Measurements from ENCODE around the gene ITCH.
"Not testable (repeated sequence)": the region's sequence is repeated elsewhere in the genome, so short reads cannot be mapped to it uniquely, and the experiment has no call there.

ITCH gene

DNA sequence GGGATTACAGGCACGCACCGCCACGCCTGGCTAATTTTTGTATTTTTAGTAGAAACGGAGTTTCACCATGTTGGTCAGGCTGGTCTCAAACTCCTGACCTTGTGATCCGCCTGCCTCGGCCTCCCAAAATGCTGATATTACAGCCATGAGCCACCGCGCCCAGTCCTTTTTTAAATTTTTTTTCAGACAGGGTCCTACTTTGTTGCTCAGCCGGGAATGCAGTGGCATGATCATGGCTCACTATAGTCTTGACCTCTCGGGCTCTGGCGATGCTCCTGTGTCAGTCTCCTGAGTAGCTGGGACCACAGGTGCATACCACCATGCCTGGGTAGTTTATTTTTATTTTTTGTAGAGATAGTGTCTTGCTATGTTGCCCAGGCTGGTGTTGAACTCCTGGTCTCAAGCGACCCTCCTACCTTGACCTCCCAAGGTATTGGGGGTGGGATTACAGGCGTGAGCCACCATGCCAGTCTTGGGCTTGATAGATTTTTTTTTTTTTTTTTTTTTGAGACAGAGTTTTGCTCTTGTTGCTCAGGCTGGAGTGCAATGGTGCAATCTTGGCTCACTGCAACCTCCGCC lies 19.9 kb downstream of the ITCH start:
- DNase-seq: not testable (repeated sequence)

DNA sequence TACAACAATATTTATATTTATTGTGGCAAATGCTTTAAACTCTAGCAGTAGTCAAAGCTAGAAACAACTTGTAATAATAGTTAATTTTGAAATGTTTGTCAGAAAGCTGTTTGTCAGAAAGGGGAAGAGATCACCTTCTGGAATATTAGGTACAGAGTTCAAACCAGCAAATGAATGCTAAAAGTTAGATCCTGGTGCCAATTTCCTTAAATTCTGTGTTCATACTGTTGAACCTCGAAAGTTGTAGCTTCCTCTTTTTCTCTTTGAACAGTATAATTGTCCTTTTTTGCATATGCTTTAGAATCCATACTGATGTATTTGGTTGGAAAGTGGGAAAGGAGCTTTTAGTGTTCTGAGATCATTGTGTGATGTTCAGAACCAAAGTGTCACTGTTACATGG lies 22.4 kb downstream of the ITCH start:
- no peak for DNase-seq

DNA sequence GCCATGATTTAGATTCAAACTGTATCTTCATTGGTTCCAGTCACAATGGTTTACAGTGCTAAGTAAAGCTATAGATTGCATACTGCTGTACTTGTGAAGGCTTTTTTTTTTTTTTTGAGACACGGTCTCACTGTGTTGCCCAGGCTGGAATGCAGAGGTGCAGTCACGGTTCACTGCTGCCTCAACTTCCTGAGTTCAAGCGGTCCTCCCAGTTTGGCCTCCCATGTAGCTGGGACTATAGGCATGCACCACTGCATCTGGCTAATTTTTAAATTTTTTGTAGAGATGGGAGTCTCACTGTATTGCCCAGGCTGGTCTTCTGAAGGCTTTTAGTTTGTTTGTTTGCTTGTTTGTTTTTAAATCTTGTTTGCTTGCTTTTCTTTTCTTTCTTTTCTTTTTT lies 24.9 kb downstream of the ITCH start:
- DNase-seq: no peak

DNA sequence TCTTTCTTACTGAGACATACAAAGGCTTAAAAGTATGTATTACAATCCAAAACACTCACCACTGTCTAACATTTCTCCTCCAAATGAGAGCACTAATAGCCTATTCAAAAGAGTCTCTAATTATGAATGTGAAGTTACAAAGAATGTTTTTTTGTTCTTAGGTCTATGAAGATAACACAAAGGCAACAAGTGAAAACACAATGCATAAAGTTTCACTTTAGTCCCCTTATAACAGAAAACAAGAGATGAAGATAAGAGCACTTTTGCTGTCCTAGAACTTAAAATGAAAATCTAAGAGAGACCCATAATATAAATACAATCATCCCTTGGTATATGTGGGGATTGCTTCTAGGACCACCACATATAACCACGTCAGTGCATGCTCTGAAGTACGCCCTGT lies 25.6 kb downstream of the ITCH start:
- DNase-seq: no peak

DNA sequence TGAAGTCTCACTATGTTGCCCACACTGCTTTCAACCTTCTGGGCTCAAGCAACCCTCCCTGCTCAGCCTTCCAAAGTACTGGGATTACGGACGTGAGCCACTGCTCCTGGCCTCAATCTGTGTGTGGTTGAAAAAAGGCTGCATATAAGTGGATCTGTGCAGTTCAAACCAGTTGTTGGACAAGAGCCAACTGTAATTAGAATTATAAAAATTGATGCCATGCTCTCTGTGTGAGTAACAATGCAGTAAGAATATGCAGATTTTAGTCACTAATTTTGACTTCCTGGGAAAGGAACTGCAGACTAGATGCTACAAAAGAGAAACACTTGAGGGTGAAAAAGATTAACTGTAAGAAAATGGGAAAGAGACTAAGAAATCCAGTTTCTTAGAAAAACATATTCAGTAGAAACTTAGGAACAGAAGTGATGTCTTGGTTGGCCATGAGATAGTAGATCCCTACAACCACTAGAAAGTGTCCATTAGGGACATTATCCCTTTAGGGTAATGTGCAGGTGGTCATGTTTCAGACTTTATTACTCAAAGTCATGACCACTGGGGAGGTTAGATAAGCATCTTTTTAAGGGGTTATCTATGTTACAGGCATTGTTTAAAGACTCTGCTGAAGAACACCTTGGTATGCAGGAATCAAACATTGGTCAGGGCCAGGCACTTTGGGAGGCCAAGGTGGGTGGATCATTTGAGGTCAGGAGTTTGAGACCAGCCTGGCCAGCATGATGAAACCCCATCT lies 26.3 kb downstream of the ITCH start:
- DNase-seq: no peak

DNA sequence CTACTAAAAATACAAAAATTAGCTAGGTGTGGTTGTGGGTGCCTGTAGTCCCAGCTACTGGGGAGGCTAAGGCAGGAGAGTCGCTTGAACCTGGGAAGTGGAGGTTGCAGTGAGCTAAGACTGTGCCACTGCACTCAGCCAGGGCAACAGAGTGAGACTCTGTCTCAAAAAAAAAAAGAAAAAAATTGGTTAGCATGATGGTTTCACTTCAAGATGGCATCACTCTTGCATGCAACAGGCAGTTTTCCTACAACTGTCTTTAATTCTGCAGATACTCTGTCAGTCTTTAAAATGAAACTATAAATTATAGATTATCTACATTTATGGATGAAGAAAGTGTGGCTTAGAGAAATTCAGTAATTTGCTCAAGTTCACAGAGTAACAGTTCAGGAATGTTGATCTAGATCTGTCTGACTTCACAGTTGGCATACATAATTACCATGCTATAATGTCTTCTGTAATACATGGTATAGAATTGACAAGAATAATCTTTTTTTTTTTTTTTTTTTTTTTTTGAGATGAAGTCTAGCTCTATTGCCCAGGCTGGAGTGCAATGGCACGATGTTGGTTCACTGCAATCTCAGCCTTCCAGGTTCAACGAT lies 27.0 kb downstream of the ITCH start:
- DNase-seq: no peak

DNA sequence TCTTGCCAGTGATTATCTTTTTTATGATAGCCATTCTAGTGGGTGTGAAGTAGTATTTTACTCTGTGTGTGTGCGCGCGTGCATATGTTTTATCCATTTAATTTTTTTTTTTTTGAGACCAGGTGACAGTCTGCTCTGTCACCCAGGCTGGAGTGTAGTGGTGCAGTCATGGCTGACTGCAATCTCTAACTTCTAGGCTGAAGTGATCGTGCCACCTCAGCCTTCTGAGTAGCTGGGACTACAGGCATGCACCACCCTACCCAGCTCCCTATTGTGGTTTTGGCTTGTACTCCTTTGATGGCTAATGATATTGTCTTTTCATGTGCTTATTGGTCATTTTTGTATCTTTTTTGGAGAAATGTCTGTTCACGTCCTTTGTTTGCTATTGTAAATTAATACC lies 33.3 kb downstream of the ITCH start:
- no peak for DNase-seq

DNA sequence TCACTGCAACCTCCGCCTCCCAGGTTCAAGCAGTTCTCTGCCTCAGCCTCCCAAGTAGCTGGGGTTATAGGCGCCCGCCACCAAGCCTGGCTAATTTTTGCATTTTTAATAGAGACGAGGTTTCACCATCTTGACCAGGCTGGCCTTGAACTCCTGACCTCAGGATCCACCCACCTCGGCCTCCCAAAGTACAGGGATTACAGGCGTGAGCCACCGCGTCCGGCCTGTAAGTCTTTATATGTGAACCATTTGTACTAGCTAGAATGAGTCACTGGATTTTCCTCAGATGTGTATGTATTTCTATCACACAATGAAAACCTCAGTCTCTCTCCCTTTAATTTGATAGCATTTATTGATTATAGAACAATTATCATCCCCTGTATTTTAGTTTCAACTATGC lies 34.0 kb downstream of the ITCH start:
- no peak for DNase-seq

DNA sequence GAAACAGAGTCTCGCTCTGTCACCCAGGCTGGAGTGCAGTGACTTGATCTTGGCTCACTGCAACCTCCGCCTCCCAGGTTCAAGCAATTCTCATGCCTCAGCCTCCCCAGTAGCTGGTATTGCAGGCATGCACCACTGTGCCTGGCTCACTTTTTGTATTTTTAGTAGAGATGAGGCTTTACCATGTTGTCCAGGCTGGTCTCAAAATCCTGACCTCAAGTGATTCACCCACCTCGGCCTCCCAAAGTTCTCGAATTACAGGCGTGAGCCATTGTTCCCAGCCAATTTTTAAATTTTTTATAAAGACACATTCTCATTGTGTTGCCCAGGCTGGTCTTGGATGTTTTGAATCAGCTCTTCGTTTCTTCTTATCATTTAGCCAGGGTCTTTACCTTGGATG lies 37.7 kb downstream of the ITCH start:
- not testable (repeated sequence) for DNase-seq

DNA sequence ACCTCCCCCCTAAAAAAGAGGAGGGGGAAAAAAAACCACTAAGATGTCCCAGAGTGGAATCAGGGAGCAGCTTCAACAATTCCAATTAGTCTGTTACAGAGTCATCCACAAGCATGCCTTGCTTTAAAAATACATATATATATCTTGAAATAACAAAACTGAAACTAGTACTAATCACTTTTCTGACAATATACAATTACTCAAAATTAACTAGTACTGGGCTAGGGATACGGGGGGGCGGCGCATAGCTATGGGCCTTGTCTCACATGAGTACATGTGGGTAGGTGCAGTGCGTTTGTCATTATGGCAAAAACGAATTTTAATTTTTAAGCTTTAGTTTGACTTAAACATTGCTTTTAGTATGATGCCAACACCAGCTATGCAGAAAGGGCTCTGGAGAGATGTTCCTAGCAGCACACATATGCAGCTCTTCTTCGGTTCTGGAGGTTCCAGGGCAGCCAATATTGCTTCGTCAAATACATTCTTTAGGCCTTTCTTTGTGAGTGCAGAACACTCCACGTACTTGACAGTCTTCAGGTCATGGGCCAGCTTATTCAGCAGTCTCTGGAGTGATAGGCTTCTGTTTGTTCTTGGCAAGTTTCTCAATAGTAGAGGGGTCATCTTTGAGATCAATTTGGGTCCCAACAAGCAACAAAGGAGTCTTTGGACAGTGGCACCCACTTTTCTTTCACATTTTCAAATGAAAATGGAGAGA lies 38.8 kb downstream of the ITCH start:
- no peak for DNase-seq

DNA sequence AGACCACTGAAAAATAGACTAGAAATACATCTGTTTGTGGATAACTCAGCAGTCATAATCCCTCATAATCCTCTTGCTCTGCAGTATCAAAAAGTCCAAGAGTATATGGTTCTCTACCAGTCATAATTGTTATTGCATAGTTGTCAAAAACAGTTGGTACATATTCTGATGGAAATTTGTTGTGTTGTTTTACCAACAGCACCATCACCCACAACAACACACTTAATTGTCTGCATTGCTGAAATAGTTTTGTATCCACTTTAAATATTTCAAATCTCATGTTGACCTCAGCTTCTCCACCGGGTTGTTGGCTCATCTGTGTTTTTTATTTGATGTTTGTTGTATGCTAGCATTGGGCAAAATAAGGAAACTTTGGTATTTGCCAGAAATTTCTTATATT lies 39.4 kb downstream of the ITCH start:
- DNase-seq: no peak

DNA sequence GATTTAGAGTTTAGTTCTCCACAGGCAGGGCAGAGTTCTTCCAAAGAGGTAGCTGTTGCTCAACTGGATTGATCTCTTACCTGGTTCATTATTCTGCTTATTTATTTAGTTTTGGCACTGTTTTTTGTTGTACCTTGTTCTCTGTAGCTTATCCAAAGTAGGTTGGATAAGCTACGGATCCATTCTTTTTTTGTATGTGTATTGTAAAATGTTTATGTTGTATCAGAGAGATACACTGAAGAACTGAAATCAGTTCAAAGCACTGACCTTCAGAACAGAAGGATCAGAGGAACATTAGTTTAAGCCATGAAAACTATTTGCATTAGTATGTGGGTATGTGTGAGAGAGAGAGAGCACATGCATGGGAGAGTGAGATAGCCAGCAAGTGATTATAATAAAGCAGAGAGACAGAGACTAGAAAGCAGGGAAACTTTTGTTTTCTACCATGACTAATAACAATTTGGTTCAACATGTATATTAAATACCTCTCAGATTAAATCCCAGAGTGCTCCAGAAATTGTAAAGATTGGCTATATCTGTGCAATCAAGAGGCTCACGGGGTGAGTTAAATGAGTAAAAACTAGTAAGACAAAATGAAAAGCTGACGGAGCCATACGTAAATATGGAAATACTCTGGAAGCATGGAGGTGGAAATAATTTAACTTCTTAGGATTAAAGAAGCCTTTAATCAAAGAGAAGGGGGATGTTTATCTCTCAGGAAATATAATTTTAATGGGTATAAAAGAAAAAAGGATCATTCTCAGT lies 40.2 kb downstream of the ITCH start:
- DNase-seq: no peak

DNA sequence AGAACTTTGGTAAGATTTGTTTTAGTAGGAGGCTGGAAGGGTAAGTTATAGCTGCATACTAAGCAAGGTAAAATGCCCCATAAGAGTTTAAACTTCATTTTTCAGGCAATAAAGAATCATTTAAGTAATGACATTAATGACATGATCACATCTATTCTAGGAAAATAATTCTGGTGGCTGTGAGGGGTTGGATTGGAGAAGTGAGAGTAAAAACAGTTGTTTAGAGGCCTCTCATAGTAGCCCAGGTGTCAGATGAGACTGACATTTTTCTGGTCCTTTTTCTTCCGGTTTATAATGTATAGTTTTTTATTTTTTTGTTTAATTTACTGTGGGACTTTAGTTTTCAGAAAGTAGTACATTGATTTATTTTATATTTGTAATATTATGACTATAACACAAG lies 40.8 kb downstream of the ITCH start:
- DNase-seq: no peak

DNA sequence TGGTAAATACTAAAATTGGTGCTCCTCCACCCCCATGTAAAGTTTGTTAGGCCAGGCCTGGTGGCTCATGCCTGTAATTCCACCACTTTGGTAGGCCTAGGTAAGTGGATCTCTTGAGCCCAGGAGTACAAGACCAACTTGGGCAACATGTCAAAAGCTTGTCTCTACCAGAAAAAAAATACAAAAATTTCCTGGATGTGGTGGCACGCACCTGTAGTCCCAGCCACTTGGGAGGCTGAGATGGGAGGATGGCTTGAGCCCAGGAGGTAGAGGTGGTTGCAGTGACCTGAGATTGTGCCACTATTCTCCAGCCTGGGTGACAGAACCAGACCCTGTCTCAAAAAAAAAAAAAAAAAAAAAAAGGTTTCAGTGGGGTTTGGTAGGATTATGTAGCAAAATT lies 41.7 kb downstream of the ITCH start:
- DNase-seq: no peak

DNA sequence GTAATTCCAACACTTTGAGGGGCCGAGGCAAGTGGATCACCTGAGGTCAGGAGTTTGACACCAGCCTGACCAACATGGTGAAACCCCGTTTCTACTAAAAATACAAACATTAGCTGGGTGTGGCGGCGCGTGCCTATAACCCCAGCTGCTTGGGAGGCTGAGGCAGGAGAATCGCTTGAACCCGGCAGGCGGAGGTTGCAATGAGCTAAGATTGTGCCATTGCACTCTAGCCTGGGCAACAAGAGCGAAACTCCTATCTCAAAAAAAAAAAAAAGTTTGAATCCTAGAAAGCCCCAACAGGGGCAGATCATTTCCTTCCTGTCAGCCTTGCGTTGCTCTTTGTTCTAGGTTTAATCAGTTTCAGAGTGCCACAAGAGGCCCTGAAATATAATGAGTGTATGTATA lies 42.2 kb downstream of the ITCH start:
- not testable (repeated sequence) for DNase-seq

DNA sequence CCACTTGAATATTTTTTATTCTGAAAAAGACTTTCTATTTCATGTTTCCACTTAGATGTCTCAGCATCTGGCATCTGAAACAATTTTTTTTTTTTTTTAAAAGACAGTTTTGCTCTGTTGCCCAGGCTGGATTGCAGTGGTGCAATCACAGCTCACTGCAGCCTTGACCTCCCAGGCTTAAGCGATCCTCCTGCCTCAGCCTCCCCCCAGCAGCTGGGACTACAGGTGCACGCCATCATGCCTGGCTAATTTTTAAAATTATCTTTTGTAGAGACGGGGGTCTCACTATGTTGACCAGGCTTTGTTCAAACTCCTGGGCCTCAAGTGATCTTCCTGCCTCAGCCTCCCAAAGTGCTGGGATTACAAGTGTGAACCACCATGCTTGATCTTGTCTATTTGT lies 42.9 kb downstream of the ITCH start:
- DNase-seq: not testable (repeated sequence)

DNA sequence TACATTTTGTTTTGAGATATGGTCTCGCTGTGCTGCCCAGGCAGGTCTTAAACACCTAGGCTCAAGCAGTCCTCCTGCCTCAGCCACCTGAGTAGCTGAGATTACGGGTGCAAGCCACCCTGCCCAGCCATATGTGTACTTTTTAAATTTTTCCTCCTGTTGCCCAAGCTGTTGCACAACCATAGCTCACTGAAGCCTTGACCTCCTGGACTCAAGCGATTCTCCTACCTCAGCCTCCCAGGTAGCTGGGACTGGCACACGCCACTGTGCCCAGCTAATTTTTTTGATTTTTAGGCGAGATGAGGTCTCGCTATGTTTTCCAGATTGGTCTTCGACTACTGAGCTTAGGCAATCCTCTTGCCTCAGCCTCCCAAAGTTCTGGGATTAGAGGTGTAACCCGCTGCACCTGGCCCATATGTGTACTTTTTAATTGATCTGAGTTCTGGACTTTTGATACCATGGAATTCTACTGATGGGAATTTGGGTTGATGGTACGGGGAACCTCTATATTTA lies 44.9 kb downstream of the ITCH start:
- no peak for DNase-seq

DNA sequence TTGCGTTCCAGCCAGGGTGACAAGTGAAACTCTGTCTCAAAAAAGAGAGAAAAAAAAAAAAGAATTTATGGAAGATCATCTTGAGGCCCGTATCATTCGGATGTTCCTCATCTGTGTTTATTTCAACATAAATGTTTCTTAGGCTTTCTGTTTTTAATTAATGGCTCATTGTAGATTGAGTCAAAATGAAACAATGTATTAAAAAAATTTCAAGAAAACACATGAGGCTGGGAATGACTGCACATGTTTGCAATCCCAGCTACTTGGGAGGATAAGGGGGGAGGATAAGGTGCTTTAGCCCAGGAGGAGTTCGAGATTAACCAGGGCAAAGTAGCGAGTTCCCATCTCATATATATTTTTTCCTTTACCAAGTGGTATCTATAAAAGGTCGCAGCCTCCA lies 47.3 kb downstream of the ITCH start:
- no peak for DNase-seq

DNA sequence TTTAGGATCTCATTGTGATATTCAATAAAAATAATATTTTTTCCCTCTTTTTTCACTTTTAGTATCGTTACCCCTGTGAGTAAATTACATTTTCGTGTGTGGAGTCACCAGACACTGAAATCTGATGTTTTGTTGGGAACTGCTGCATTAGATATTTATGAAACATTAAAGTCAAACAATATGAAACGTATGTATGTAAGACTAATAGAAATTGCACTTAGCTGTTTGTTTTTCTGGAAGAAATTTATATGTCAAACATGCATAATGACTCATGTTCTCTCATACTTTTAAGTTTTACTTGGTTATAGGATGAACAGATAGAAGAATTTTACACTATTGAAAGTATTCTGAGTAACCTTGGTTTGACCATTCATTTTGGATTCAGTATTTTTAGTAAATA lies 49.4 kb downstream of the ITCH start:
- DNase-seq: no peak

DNA sequence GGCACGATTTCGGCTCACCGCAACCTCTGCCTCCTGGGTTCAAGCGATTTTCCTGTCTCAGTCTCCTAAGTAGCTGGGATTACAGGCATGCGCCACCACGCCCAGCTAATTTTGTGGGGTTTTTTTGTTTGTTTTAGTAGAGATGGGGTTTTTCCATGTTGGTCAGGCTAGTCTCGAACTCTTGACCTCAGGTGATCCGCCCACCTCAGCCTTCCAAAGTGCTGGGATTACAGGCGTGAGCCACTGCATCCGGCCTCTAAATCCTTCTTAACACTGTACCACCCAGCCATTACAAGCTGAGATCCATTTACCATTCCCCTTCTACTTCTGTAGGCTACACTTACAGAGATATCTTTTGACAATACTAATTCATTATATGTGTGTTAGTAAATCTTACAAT lies 51.5 kb downstream of the ITCH start:
- not testable (repeated sequence) for DNase-seq

DNA sequence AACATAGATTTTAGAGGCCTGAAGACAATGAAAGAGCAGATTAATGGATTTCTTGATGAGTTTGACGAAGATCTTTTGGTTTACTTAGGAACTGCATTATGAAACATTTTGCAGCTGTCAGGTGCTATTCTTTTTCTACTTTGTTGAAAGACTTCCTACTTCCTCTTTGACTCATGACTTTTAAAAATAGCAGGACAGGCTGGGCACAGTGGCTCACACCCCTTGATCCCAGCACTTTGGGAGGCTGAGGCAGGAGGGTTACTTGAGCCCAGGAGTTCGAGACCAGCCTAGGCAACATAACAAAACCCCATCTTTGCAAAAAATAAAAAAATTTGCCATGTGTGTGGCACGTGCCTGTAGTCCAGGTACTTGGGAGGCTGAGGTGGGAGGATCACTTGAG lies 52.0 kb downstream of the ITCH start:
- no peak for DNase-seq

DNA sequence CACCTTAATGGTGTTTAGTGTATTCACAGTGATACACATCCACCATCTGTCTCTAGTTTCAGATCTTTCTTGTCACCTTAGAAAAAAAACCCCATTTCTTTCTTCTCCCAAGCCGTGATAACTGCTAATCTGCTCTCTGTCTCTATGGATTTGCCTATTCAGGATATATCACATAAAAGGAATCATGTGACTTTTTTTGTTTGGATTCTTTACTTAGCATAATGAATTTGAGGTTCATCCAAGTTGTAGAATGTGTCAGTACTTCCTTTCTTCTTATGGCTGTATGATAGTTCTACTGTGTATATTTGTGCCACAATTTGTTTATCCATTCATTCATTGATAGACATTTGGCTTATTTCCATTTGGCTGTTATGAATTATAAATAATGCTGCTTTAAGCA lies 57.1 kb downstream of the ITCH start:
- no peak for DNase-seq

DNA sequence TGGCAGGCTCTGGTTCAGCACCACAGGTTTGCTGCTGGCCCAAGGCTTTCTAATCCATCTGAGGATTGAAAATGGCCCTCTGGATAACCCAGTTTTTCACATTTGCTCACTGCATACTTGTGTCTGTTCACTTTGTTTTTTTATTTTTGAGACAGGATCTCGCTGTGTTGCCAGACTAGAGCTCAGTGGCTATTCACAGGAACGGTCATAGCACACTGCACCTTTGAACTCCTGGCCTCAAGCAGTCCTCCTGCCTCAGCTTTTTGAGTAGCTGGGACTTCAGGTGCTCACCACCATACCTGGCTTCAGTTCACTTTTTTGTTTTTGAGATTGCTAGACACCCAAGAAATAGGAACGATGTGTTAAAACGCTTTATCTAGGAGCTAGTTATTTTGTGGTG lies 57.9 kb downstream of the ITCH start:
- DNase-seq: no peak
